Measurements from ENCODE around the gene SLC25A26.

DNA sequence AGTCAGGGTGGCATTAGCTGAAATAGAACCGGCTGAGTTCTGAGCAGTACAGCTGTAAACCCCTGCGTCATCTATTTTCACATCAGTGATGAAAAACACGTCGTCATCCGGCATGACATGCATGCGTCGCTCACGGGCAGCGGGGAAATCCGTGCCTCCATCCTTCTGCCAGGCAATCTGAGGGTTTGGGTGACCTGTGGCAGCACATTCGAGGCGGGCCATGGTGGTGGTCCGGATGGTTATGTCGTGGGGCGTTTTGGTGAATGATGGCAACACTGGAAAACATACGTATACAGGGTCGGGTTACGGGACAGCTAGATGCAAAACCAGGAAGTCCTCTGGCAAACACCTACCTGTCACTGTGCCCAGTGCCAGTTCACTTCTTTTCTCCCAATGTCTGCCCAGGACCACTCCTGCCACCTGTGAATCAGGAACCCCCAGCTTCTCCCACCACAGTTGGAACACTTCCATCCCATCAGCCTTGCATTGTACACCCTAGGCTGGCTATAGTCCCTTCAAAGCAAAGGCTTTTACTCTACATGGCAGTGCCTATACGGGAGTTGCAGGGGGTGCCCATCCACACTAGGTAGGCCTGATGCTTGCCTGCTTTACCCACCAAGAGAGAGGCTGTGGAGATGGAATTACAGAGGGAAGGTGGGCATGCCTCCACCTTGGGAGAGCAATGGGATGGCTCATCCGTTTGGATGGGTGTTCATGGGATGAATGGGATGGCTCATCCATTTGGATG lies 163.4 kb downstream of the SLC25A26 start:
- TF ChIP-seq, protein P1, sequence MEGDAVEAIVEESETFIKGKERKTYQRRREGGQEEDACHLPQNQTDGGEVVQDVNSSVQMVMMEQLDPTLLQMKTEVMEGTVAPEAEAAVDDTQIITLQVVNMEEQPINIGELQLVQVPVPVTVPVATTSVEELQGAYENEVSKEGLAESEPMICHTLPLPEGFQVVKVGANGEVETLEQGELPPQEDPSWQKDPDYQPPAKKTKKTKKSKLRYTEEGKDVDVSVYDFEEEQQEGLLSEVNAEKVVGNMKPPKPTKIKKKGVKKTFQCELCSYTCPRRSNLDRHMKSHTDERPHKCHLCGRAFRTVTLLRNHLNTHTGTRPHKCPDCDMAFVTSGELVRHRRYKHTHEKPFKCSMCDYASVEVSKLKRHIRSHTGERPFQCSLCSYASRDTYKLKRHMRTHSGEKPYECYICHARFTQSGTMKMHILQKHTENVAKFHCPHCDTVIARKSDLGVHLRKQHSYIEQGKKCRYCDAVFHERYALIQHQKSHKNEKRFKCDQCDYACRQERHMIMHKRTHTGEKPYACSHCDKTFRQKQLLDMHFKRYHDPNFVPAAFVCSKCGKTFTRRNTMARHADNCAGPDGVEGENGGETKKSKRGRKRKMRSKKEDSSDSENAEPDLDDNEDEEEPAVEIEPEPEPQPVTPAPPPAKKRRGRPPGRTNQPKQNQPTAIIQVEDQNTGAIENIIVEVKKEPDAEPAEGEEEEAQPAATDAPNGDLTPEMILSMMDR (IDR thresholded peaks at IDR 0.05; ENCODE audit: low read depth, low read length, poor library complexity, severe bottlenecking) = no peak
- no peak for TF ChIP-seq EZH2phosphoT487 (IDR thresholded peaks at IDR 0.05; ENCODE audit: borderline replicate concordance, low read length)
